GM21717 (cell line): ENCODE data around the gene MBNL1.
"Not testable (repeated sequence)": the region's sequence is repeated elsewhere in the genome, so short reads cannot be mapped to it uniquely, and the experiment has no call there.

Experiments
- ATAC-seq: cut with Tn5 transposase; IDR thresholded peaks from one replicate; pipeline ENCODE4 v1.9.1; 2021; ENCODE audit warnings: mild to moderate bottlenecking, moderate library complexity; ENCODE audit not compliant: unreplicated experiment

Gene MBNL1

GRCh38 chr3:152345233-152345632 is 76.5 kb downstream of the MBNL1 start:
- no peak for ATAC-seq

- ATAC-seq: no peak
Measured at GRCh38 chr3:152346058-152346457, 77.3 kb downstream of the MBNL1 start.

- ATAC-seq: no peak
Measured at GRCh38 chr3:152346740-152347139, 78.0 kb downstream of the MBNL1 start.

- ATAC-seq: no peak
Measured at GRCh38 chr3:152348436-152349177, 79.9 kb downstream of the MBNL1 start.

GRCh38 chr3:152349392-152349791 is 80.7 kb downstream of the MBNL1 start:
- ATAC-seq: no peak

- no peak for ATAC-seq
Measured at GRCh38 chr3:152350139-152350538, 81.4 kb downstream of the MBNL1 start.

GRCh38 chr3:152350776-152351175 is 82.0 kb downstream of the MBNL1 start:
- no peak for ATAC-seq

GRCh38 chr3:152352554-152352953 is 83.8 kb downstream of the MBNL1 start:
- ATAC-seq: no peak

GRCh38 chr3:152353578-152353977 is 84.8 kb downstream of the MBNL1 start:
- ATAC-seq: no peak

- no peak for ATAC-seq
Measured at GRCh38 chr3:152355744-152356665, 87.3 kb downstream of the MBNL1 start.

GRCh38 chr3:152356870-152357276 is 88.1 kb downstream of the MBNL1 start:
- ATAC-seq: no peak

- no peak for ATAC-seq
Measured at GRCh38 chr3:152357587-152357986, 88.9 kb downstream of the MBNL1 start.

- no peak for ATAC-seq
Measured at GRCh38 chr3:152359385-152360248, 90.9 kb downstream of the MBNL1 start.

GRCh38 chr3:152360302-152360701 is 91.6 kb downstream of the MBNL1 start:
- ATAC-seq: no peak

GRCh38 chr3:152360966-152361365 is 92.2 kb downstream of the MBNL1 start:
- ATAC-seq: no peak

- no peak for ATAC-seq
Measured at GRCh38 chr3:152362086-152362485, 93.4 kb downstream of the MBNL1 start.

GRCh38 chr3:152364237-152364636 is 95.5 kb downstream of the MBNL1 start:
- no peak for ATAC-seq

GRCh38 chr3:152365126-152365525 is 96.4 kb downstream of the MBNL1 start:
- ATAC-seq: no peak

- ATAC-seq: no peak
Measured at GRCh38 chr3:152365766-152366593, 97.3 kb downstream of the MBNL1 start.

GRCh38 chr3:152367192-152367591 is 98.5 kb downstream of the MBNL1 start:
- not testable (repeated sequence) for ATAC-seq
